Measurements from ENCODE around the gene LPCAT4.

DNA sequence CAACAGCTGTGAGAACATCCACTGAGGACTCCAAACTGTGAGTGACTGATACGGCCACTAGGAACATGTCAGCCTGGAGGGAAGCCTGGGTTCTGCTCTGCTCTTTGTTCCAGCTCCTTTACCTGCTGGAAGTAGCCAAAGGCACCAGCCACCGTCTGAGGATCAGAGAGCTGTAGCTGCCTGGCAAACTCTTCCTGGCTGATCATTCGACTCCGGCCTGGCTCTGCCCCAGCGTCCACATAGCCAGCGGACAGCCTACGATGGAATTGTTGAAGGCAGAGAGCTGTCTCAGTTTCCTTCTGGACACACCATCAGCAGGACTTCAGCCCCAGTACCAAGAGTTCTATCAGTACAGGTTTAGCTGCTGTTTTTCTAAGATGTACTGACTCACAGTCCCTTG is 5.7 kb downstream of the LPCAT4 start:
- TF ChIP-seq, protein P1, sequence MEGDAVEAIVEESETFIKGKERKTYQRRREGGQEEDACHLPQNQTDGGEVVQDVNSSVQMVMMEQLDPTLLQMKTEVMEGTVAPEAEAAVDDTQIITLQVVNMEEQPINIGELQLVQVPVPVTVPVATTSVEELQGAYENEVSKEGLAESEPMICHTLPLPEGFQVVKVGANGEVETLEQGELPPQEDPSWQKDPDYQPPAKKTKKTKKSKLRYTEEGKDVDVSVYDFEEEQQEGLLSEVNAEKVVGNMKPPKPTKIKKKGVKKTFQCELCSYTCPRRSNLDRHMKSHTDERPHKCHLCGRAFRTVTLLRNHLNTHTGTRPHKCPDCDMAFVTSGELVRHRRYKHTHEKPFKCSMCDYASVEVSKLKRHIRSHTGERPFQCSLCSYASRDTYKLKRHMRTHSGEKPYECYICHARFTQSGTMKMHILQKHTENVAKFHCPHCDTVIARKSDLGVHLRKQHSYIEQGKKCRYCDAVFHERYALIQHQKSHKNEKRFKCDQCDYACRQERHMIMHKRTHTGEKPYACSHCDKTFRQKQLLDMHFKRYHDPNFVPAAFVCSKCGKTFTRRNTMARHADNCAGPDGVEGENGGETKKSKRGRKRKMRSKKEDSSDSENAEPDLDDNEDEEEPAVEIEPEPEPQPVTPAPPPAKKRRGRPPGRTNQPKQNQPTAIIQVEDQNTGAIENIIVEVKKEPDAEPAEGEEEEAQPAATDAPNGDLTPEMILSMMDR (conservative IDR thresholded peaks at IDR 0.05; ENCODE audit: low read length) = no peak
- TF ChIP-seq EZH2phosphoT487 (IDR thresholded peaks at IDR 0.05; ENCODE audit: borderline replicate concordance, low read depth, low read length) = no peak

Measured in OCI-LY7 (cell line).